Colonic mucosa (tissue), 4 donors: ENCODE results near the gene GAL3ST3. TPM values are rescaled to one million over a fixed set of nuclear protein-coding genes. Genes with fewer than 3 reads are reported as not detected.

ENCODE experiments used
- DNase-seq: peaks from one replicate; pipeline ENCODE4 v3.0.0-alpha.2; 2020
- H3K27ac ChIP-seq: fragments of 200-600 bp; one replicate; pipeline ENCODE4 v1.8.0; 2021
- H3K27me3 ChIP-seq: fragments of 200-600 bp; one replicate; pipeline ENCODE4 v1.8.0; 2021
- H3K36me3 ChIP-seq: fragments of 200-600 bp; one replicate; pipeline ENCODE4 v1.8.0; 2021
- H3K4me1 ChIP-seq: fragments of 200-600 bp; one replicate; pipeline ENCODE4 v1.8.0; 2021; ENCODE audit warnings: mild to moderate bottlenecking
- H3K4me3 ChIP-seq: fragments of 200-600 bp; one replicate; pipeline ENCODE4 v1.8.0; 2021
- H3K9ac ChIP-seq, 2 donors: one replicate each; pipeline ENCODE4 v1.7.0; 2013; ENCODE audit warnings: control low read depth in 2 of 2, low read depth in 2 of 2, low read length in 2 of 2
- H3K9me3 ChIP-seq: fragments of 200-600 bp; one replicate; pipeline ENCODE4 v1.8.0; 2021
- intact Hi-C: fragments of 100-400 bp; cut with DNase I; formaldehyde crosslinking; loops from one replicate; pipeline ENCODE4 v1.14.1; 2022
- total RNA-seq, 2 donors: library from RNA; stranded (reverse); fragmentation: NEBNext Ultra II Directional in 1 of 2; extraction: Animal tissue kit (Norgen Biotek cat#: 25700) in 1 of 2; gene quantifications; one replicate each; pipeline ENCODE4 v1.2.1, GENCODE V29; 2021
- TF ChIP-seq, protein P1 (sequence below): fragments of 200-600 bp; IDR thresholded peaks from one replicate; pipeline ENCODE4 v1.8.0; 2022; ENCODE audit warnings: antibody characterized with exemption, mild to moderate bottlenecking
- donor health status: healthy.
- donor health status: DM: no; HTN: no; CAD: no.
- donor health status: DM: no; HTN: no; CAD: no.

GAL3ST3 gene
- total RNA-seq, 2 donors from 2014 or later: not detected

GRCh38 chr11:66062408-66062807, 13.4 kb upstream of the GAL3ST3 start:
- no peak overlapping the region for H3K27ac ChIP-seq
- no peaks in the 10 kb centered on the region for H3K4me1 ChIP-seq
- H3K27me3 ChIP-seq: no peaks in the 10 kb centered on the region
- no peak overlapping the region for H3K9ac ChIP-seq
- no peak overlapping the region for H3K4me3 ChIP-seq
- intact Hi-C loops: no loop called here
- DNase-seq: no peak
- no peaks in the 10 kb centered on the region for H3K9me3 ChIP-seq
- peaks cover 45% of the 10 kb centered on the region for H3K36me3 ChIP-seq
- TF ChIP-seq, protein P1, sequence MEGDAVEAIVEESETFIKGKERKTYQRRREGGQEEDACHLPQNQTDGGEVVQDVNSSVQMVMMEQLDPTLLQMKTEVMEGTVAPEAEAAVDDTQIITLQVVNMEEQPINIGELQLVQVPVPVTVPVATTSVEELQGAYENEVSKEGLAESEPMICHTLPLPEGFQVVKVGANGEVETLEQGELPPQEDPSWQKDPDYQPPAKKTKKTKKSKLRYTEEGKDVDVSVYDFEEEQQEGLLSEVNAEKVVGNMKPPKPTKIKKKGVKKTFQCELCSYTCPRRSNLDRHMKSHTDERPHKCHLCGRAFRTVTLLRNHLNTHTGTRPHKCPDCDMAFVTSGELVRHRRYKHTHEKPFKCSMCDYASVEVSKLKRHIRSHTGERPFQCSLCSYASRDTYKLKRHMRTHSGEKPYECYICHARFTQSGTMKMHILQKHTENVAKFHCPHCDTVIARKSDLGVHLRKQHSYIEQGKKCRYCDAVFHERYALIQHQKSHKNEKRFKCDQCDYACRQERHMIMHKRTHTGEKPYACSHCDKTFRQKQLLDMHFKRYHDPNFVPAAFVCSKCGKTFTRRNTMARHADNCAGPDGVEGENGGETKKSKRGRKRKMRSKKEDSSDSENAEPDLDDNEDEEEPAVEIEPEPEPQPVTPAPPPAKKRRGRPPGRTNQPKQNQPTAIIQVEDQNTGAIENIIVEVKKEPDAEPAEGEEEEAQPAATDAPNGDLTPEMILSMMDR: no peak

- TF ChIP-seq, protein P1: no peak
- Histone ChIP-seq H3K4me3 (no peak overlapping the region), H3K27ac (no peak overlapping the region), H3K9me3 (no peaks in the 10 kb centered on the region), H3K36me3 (peaks cover 52% of the 10 kb centered on the region), H3K9ac (no peak overlapping the region), H3K4me1 (no peaks in the 10 kb centered on the region), H3K27me3 (no peaks in the 10 kb centered on the region)
- intact Hi-C loops: no loop called here
- DNase-seq: no peak
These were observed 12.3 kb upstream of the GAL3ST3 start for GRCh38 chr11:66061268-66061667.

DNA sequence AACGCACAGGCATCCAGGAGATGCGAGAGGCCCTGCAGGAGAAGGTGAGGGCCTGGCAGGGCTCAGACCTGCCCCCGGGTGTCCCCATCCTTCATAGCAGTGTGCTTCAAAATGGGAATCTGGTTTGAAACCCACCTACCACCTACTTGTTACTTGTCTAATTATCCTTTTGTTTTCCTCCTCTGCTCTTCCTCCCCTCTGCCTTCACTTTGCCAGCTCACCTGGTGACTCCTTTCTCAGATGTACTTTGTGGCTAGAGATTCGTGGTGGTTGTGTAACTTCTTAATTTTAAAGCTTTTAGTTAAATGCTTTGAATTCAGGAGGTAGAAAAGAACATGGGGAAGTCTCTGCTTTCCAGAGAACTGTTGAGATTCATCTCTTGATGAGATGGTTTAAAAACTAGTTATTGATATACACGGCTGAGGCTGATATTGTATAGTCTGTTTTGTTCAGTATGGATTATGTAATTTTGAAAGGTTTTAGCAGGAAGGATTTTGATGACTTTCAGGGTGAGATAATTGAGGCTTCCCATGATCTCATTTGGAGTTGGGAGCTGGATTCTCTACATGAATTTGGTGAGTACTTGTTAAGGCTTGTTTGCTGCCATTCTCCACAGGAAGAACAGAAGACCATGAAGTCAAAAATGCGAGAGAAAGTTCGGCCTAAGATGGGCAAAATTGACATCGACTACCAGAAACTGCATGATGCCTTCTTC, 11.2 kb upstream of the GAL3ST3 start:
- no peak for DNase-seq
- Histone ChIP-seq H3K36me3 (peaks cover 52% of the 10 kb centered on the region), H3K4me3 (no peak overlapping the region), H3K4me1 (no peaks in the 10 kb centered on the region), H3K27ac (no peak overlapping the region), H3K9ac (no peak overlapping the region), H3K9me3 (no peaks in the 10 kb centered on the region), H3K27me3 (no peaks in the 10 kb centered on the region)
- intact Hi-C loops: no loop called here
- TF ChIP-seq, protein P1: no peak

GRCh38 chr11:66056501-66056900, 7.5 kb upstream of the GAL3ST3 start:
- TF ChIP-seq, protein P1: no peak
- intact Hi-C loops: no loop called here
- no peak for DNase-seq

GRCh38 chr11:66055021-66055420, 6.1 kb upstream of the GAL3ST3 start:
- Histone ChIP-seq H3K9ac (no peak overlapping the region), H3K36me3 (peaks cover 34% of the 10 kb centered on the region), H3K27me3 (no peaks in the 10 kb centered on the region), H3K9me3 (no peaks in the 10 kb centered on the region), H3K4me3 (no peak overlapping the region), H3K27ac (no peak overlapping the region), H3K4me1 (peaks cover 5% of the 10 kb centered on the region)
- TF ChIP-seq, protein P1: no peak
- DNase-seq: no peak
- intact Hi-C loops: no loop called here

More at GRCh38 chr11:66056501-66056900, 7.5 kb upstream of the GAL3ST3 start:
- no peak overlapping the region for H3K4me3 ChIP-seq
- H3K27me3 ChIP-seq: no peaks in the 10 kb centered on the region
- no peaks in the 10 kb centered on the region for H3K9me3 ChIP-seq
- no peak overlapping the region for H3K9ac ChIP-seq
- H3K4me1 ChIP-seq: no peaks in the 10 kb centered on the region
- H3K36me3 ChIP-seq: peaks cover 40% of the 10 kb centered on the region
- no peak overlapping the region for H3K27ac ChIP-seq
